GM19238 (cell line): Measurements from ENCODE around the gene COPS9.

Source experiments
- DNase-seq: peaks from one replicate; pipeline ENCODE4 v3.0.0; 2011; ENCODE audit warnings: low spot score; ENCODE audit not compliant: insufficient read length

COPS9 gene

GRCh38 chr2:240136671-240137292, 677 bp upstream of the COPS9 start:
- no peak for DNase-seq

- no peak for DNase-seq
Observed at GRCh38 chr2:240135706-240136012, 446 bp downstream of the COPS9 start.

GRCh38 chr2:240134956-240135520, 1.1 kb downstream of the COPS9 start:
- no peak for DNase-seq

DNA sequence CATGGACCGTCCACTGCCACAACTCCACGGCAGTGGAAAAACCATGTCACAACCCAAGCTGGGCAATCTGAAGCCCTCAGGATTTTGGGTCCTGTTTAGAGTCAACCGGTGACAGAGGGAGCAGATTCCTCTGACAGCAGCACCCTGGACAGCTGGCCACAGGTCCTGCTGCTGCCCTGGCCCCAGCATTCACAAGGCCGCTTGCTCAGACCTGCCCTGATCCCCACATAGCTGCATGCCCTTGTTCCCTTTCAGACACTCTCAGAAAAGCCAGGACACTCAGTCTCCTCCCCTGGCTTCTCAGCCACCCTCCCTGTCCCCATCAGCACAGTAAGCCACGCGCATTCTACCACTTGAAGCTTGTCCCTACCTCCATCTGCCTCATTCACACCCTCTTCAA, 1.6 kb downstream of the COPS9 start:
- DNase-seq, result no peak

DNA sequence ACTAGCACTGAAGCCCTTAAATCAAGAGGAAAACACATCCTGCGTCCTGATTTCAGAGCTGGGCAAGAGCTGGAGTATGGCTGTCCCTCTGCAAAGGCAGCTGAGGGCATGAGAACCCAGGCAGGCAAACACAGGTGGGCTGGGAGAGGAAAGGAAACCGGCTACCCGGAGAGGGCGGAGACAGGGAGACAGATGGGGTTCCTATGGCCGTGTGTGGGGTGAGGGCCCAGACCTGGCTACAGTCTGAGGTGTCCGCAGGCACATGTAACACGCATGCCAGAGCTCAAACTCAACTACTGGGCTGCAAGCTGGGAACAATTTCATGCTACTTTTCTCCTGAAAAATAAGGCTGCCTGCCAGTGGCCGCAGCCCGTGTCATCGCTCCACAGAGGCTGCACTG, 2.7 kb downstream of the COPS9 start:
- no peak for DNase-seq

DNA sequence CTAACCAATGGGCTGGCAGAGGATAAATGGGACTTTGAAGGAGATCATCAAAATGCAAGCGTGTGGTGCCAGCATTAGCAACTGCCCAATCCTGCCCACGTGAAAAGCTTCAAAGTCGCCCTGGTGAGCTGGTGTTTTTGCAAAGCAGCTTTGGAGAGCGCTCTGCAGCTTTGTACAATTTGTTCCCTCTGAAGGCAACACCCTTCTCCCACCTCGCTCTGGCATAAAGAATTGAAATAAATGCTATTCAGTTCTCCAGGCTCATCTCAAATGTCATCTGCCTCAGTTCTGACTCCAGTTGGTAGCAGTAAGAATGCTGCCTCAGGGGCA, 3.5 kb downstream of the COPS9 start:
- no peak for DNase-seq

DNA sequence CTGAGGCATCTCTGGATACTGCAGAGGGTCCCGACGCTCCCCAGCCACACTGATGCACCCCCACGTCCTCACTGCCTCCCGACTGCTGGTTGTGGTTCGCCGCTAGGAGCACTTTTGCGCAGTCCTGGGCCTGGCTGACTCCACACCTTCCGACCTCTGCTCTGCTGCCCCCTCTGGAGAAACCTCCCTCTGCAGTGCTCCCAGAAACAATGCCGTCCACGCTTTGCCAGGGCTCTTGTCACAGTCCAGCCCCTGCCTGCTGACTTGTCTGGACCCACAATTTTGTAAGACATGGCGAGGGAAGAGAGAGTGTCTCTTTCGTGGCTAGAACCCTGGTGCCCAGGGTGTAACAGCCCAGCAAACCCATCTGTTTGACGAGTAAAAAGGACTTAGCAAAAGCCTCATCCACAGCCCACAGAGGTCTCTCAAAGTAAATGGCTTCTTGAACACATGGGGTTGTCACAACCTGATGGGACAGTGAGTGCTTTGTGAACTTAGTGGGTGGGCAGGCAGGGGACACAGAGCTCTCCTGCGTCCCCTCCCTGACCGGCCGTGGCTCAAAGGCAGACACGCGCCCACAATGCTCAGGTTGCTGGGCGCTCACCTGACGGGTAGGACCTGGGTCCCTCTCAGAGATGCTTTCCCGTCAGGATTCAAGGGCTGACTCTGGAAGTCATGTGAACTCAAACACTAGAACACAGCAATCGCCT, 4.0 kb downstream of the COPS9 start:
- no peak for DNase-seq

DNA sequence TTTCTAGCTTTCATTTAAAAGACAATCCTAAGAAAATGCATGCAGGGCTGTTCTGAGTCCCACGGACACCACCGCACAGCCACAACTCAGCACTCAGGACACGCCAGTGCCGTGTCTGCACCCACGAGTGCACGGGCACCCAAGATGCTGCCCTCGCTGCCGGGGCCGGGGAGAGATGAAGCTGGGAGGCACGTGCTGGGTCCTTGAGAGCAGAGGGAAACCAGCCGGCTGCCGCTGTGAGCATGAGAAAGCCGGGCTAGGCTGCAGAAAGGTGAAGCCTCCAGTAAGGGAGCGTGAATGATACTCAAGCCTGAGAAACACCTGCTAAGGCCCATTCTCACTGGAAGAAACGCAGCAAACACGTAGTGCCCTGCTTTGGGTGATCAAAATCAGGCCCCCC, 4.8 kb downstream of the COPS9 start:
- DNase-seq, result no peak

DNA sequence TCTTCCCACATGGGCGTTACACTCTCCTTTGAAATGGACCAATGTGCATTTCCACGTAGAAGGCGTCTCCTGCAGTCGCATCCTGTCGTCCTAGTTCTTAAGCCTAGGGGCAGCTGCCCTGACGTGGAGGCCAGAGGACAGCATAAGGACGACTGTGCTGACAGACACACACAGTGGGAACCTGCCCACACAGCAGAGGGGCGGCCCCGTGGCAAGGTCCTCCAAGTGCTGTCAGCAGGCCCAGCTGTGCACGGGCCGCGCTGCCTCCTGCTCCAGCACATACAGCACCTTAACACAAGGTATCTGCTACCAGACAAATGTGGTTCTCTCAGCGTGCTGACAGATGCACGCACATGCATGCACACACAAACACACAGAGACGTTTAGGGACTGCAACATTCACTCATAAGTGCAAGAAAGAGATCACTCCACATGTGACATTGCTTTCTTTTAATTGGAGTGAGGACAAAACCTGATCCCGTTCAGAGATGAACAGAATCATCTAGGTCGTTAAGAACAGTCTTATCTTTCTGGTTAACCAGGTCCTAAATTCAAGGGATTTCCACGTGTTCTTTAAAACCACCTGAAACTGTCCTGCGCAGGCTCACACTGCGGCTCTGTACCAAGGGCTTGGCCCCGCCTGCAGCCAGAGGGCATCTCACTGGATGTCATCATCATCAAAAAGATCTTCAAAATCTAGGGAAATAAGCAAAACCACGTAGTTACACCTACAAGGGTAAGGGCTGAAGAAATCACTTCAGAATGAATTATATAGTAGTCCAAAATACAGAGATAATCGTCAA, 5.5 kb downstream of the COPS9 start:
- no peak for DNase-seq

- no peak for DNase-seq
Observed at GRCh38 chr2:240129731-240130392, 6.2 kb downstream of the COPS9 start.

DNA sequence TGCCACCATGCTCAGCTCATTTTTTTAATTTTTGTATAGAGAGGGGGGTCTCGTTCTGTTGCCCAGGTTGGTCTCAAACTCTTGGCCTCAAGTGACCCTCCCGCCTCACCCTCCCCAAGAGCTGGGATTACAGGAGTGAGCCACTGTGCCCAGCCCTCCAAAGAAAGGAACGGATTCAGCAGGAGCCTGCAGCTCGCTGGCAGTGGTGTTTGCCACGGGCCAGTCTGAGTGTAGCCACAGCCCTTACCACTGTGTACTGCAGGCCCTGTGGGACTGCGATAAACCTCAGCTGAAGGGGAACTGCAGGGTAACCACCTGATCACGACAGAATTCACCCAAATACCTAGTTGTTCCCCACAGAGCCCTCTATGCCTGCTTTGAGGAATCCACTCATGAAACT, 6.8 kb downstream of the COPS9 start:
- no peak for DNase-seq

GRCh38 chr2:240128608-240129145, 7.4 kb downstream of the COPS9 start:
- no peak for DNase-seq

DNA sequence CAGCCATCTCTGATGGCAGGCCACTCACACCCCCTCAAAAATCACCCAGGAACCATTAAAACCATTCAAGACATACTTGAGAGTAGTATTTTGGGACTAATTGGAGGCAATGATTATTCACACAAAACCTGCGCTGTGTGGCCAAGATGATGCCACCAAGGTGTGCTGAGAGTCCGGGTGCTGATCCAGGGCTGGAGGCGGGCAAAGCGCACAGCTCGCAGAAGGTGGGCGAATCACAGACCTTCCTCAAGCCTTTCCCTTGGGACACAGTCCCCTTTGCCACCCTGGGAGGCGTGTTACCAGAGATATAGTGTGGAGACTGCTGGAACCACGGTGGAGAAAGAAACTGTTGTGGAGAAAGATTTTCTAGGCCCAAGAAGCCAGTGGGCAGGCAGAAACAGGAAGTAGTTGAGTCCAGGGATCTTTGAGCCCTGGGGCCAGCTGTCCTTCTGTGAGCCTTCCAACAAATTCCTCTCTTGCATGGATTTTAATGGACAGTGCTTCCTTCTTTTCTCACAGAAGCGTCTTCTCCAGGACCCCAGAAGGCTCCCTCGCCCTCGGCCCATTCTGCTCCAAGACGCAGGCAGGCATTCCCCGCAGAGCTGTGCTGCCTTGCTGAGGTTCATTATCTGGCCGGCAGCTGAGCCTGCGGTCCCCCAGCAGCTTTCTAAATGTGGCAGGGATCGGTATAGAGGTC, 8.0 kb downstream of the COPS9 start:
- no peak for DNase-seq

DNA sequence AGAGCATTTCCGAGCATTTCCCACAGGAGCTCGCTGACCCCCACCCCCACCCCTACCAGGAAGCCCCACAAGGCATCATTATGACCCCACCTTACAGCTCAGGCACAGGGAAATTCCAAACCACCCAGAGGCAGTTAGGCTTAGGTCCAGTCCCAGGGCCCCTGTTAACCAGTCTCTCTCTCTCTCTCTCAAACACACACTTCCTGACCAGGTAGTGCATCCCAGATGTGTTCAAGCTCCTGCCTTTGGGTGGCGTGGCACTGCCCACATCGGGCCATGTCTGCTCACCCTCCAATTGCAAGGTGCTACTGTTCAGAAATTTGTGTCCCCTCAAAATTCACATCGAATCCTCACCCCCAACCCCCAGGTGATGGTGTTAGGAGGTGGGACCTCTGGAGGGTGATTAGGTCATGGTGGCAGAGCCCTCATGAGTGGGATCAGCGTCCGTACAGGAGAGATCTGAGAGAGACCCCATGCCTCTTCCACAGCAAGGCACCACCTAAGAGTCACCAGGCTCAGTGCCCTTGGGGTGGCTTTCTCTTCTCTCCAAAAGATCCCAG, 8.8 kb downstream of the COPS9 start:
- no peak for DNase-seq

GRCh38 chr2:240126731-240127130, 9.4 kb downstream of the COPS9 start:
- DNase-seq, result no peak

DNA sequence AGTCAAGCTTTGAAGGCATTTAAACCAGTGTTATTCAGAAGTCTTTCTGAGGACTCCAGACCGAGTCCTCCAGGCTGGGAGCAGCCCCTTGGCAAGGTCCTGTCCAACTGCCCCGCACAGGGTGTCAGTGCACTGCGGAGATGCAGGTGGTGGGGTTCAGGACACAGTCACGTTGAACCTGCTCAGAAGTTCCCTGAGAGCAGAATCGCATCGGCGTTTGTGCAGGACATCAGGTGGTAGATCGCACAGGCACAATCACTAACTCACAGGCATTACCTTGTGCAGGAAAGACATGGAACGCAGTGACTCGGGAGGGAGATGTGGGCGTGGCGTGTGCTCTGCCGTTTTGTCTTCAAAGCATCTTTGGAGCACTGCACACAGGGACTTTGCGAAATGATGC, 10.4 kb downstream of the COPS9 start:
- DNase-seq, result no peak

GRCh38 chr2:240124651-240125030, 11.5 kb downstream of the COPS9 start:
- no peak for DNase-seq

DNA sequence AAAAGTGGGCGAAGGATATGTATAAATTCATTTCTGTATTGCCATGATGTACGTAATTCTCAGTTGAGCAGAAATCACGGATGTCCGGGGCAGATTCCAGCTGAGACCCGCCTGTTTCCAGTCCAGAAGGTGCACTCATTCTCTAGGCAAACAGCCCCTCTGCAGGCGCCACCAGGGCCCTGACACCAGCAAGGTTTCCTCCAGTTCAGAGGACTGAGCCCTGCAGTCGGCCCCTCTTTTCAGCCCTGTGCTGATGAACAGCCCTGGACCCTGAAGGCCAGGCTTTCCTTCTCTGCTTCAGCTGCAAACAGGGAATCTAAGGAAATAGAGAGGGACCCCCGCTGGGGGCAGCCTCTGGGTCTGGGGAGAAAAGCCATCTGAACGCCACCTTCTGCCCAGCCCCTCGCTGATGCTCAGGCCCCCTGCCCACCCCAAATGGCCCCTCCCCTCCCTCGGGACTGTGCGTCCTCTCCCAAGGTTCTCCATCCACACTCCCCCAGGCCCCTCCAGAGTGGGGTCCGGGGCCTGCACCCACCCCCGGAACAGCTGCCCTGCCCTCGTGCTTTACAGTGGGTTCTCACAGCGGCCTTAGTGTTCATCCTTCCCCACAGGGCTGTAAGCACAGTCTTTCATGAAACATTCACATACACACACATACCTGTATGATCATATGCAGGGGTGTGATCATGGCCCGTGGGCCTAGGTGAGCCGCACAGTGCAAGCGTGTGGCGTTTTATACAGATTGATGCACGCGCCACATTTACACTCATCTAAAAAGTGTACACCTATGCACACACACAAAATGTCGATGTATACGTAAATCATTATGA, 12.1 kb downstream of the COPS9 start:
- DNase-seq, result no peak

DNA sequence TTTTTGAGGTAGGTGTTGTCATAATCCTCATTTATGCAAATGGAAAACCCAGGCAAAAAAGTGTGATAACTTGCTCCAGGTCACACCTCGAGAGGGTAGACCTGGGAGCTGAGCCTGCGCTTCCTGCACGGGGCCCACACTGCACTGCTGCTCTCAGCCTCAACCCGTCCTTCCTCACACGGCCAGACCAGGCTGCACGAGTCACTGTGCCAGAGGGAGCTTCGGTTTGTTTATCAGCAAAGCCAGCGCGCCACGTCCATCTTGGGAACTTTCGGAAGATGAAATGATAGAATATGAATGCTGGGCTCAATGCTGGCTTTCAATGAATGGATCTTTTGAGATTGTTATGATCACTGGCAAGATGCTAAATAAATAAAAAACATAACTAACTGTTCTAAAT, 14.4 kb downstream of the COPS9 start:
- DNase-seq, result no peak

GRCh38 chr2:240121190-240121589, 14.9 kb downstream of the COPS9 start:
- DNase-seq, result no peak
